GM12878 (cell line): ENCODE measurements around the gene SMC1B. TPM values are rescaled to one million over a fixed set of nuclear protein-coding genes. Genes with fewer than 3 reads are reported as not detected.

Source experiments
- ATAC-seq: fragments of 200-7000 bp; cut with Tn5 transposase; 3 replicates; pipeline ENCODE4 v1.9.1; 2020; ENCODE audit warnings: mild to moderate bottlenecking, moderate library complexity
- BruUV-seq: library from RNA; stranded (reverse); fragments of 400-500 nt; replicated peaks from 2 replicates; lab custom pipeline; 2021; lab: Mats Ljungman, UMichigan
- CTCF ChIA-PET: fragments of 300-600 bp; sonication (Branson Sonifier 250); formaldehyde crosslinking; extraction: SDS; loops from one replicate; lab custom pipeline; 2021; ENCODE audit warnings: inconsistent platforms; lab: Yijun Ruan, JAX
- POLR2A ChIA-PET: fragments of 350-600 bp; formaldehyde crosslinking; extraction: SDS; loops from one replicate; lab custom pipeline; 2021; ENCODE audit warnings: inconsistent platforms; lab: Charles Lee
- RAD21 ChIA-PET: fragments of 300-600 bp; sonication (Branson Sonifier 250); formaldehyde crosslinking; loops from one replicate; lab custom pipeline; 2023; ENCODE audit warnings: antibody characterized with exemption; ENCODE audit not compliant: unreplicated experiment; lab: Charles Lee
- SMC1A ChIA-PET: fragments of 300-600 bp; sonication (Branson Sonifier 250); formaldehyde crosslinking; loops from one replicate; lab custom pipeline; 2023; ENCODE audit not compliant: unreplicated experiment, uncharacterized antibody; lab: Charles Lee
- DNase-seq: peaks from one replicate; pipeline ENCODE4 v3.0.0-alpha.2; 2011; ENCODE audit warnings: low read depth, low spot score
- FAIRE-seq: peaks from 3 replicates; lab custom pipeline; 2011; peaks lifted over from hg19 to GRCh38; lab: Jason Lieb, UNC
- H2AFZ ChIP-seq: 2 replicates; pipeline ENCODE4 v1.6.0; 2011; ENCODE audit warnings: low read depth, low read length, control low read depth; ENCODE audit not compliant: control insufficient read depth
- H3K27ac ChIP-seq: 2 replicates; pipeline ENCODE4 v1.5.1; 2011; ENCODE audit warnings: control low read depth; ENCODE audit not compliant: control insufficient read depth, insufficient read depth
- H3K27me3 ChIP-seq, 2 experiments: replicated peaks in 1 of 2; 2 replicates each; pipeline versions ENCODE4 v1.6.0 to v1.6.1; 2011; ENCODE audit warnings: low read length in 1 of 2; ENCODE audit not compliant: control insufficient read depth in 2 of 2, insufficient read depth in 2 of 2
- H3K36me3 ChIP-seq, 2 experiments: 2 replicates each; pipeline ENCODE4 v1.5.1; 2011; ENCODE audit warnings: low read length in 1 of 2; ENCODE audit not compliant: control insufficient read depth in 2 of 2, insufficient read depth in 2 of 2
- H3K4me1 ChIP-seq: 2 replicates; pipeline ENCODE4 v1.6.1; 2011; ENCODE audit warnings: mild to moderate bottlenecking, low read length, moderate library complexity, mixed read lengths; ENCODE audit not compliant: control insufficient read depth, insufficient read depth
- H3K4me2 ChIP-seq: 2 replicates; pipeline ENCODE4 v1.6.0; 2011; ENCODE audit warnings: control low read depth; ENCODE audit not compliant: control insufficient read depth, insufficient read depth
- H3K4me3 ChIP-seq: fragments of 200-600 bp; sonication (generic); 2 replicates; pipeline ENCODE4 v1.5.1; 2016
- H3K79me2 ChIP-seq: 2 replicates; pipeline ENCODE4 v1.6.0; 2011; ENCODE audit warnings: low read length; ENCODE audit not compliant: control insufficient read depth, insufficient read depth
- H3K9ac ChIP-seq: 2 replicates; pipeline ENCODE4 v1.8.0; 2011; ENCODE audit warnings: low read length, control low read depth, mixed read lengths; ENCODE audit not compliant: control insufficient read depth, insufficient read depth
- H3K9me3 ChIP-seq: replicated peaks from 3 replicates; pipeline ENCODE4 v1.5.1; 2011; ENCODE audit warnings: mild to moderate bottlenecking, low read length; ENCODE audit not compliant: control insufficient read depth, insufficient read depth
- H4K20me1 ChIP-seq: 2 replicates; pipeline ENCODE4 v1.6.0; 2011; ENCODE audit not compliant: control insufficient read depth, insufficient read depth
- HDAC2 ChIP-seq: fragments of 200-600 bp; sonication (generic); IDR thresholded peaks from 2 replicates; pipeline ENCODE4 v1.6.1; 2017
- JUND ChIP-seq: IDR thresholded peaks from 2 replicates; pipeline ENCODE4 v1.6.1; 2012; ENCODE audit warnings: low read depth, mild to moderate bottlenecking, low read length, improper control_type of control experiment, moderate library complexity
- MEF2A ChIP-seq: IDR thresholded peaks from 2 replicates; pipeline ENCODE4 v1.6.1; 2011; ENCODE audit warnings: low read depth, mild to moderate bottlenecking, low read length, moderate library complexity; ENCODE audit not compliant: insufficient read depth
- MEF2B ChIP-seq: fragments of 450-650 bp; IDR thresholded peaks from 2 replicates; pipeline ENCODE4 v1.6.1; 2018; ENCODE audit warnings: mild to moderate bottlenecking, moderate library complexity; ENCODE audit not compliant: partially characterized antibody, poor library complexity, severe bottlenecking
- MYC ChIP-seq: IDR thresholded peaks from 2 replicates; pipeline ENCODE4 v1.6.1; 2011; ENCODE audit warnings: mild to moderate bottlenecking, low read length, moderate library complexity, inconsistent platforms; ENCODE audit not compliant: insufficient read depth, insufficient replicate concordance, insufficient read length, severe bottlenecking
- NBN ChIP-seq: fragments of 450-650 bp; IDR thresholded peaks from 2 replicates; pipeline ENCODE4 v1.6.1; 2016
- NR2F1 ChIP-seq: fragments of 450-650 bp; conservative IDR thresholded peaks from 2 replicates; pipeline ENCODE4 v1.6.1; 2017; ENCODE audit warnings: mild to moderate bottlenecking
- POU2F2 ChIP-seq: IDR thresholded peaks from 3 replicates; pipeline ENCODE4 v1.6.1; 2011; ENCODE audit warnings: low read depth, mild to moderate bottlenecking, low read length, borderline replicate concordance
- RCOR1 ChIP-seq: conservative IDR thresholded peaks from 2 replicates; pipeline ENCODE4 v1.6.1; 2012; ENCODE audit warnings: low read depth, low read length, improper control_type of control experiment
- SMAD1 ChIP-seq: fragments of 450-650 bp; IDR thresholded peaks from 2 replicates; pipeline ENCODE4 v1.6.1; 2018; ENCODE audit warnings: mild to moderate bottlenecking, low read depth; ENCODE audit not compliant: partially characterized antibody
- TAF1 ChIP-seq: IDR thresholded peaks from 2 replicates; pipeline ENCODE4 v1.6.1; 2011; ENCODE audit warnings: mild to moderate bottlenecking, low read depth, low read length, borderline replicate concordance
- ZNF207 ChIP-seq: fragments of 450-650 bp; IDR thresholded peaks from 2 replicates; pipeline ENCODE4 v1.6.1; 2014; ENCODE audit warnings: antibody characterized with exemption, mild to moderate bottlenecking, borderline replicate concordance
- WGBS: methylation state at CpG from one replicate; pipeline ENCODE4 v1.1.6; 2016; ENCODE audit warnings: low lambda C conversion rate; ENCODE audit not compliant: insufficient replicate concordance, insufficient coverage; ENCODE audit errors: missing lambda C conversion rate; 5-methylcytosine and 5-hydroxymethylcytosine counted together
- in situ Hi-C: fragments of 300-500 bp; cut with MboI; formaldehyde crosslinking; loops from 9 replicates; pipeline ENCODE4 v1.14.3; 2018; ENCODE audit warnings: mixed read lengths
- intact Hi-C: fragments of 100-400 bp; cut with micrococcal nuclease; formaldehyde crosslinking; loops from one replicate; pipeline ENCODE4 v1.14.2; 2022; ENCODE audit not compliant: unreplicated experiment
- polyA plus RNA-seq, 11 experiments: library from polyadenylated mRNA; depleted of rRNA in 4 of 11; unstranded in 6 of 11; stranded (reverse) in 5 of 11; fragments of >200 nt; fragmentation: Nextera tagmentation in 4 of 11; fragmentation: Illumina TruSeq in 1 of 11; extraction: Ambion mirVana in 4 of 11; extraction: Trizol in 1 of 11; gene quantifications; 1 replicate in 1 of 11; 2 replicates in 10 of 11; pipeline versions ENCODE4 v1.2.1 to v1.2.3, GENCODE V29; 2011 to 2016; ENCODE audit warnings: inconsistent platforms in 2 of 11, missing spikeins in 2 of 11, low read depth in 1 of 11
- total RNA-seq, 4 experiments: library from RNA; depleted of rRNA in 3 of 4; stranded (reverse); fragments of >200 nt in 3 of 4; fragmentation: Illumina TruSeq in 1 of 4; extraction: Trizol in 1 of 4; gene quantifications; 2 replicates each; pipeline versions ENCODE4 v1.2.1 to v1.2.3, GENCODE V29; 2013 to 2021
- TF ChIP-seq, protein P1 (sequence below): fragments of 450-650 bp; IDR thresholded peaks from 2 replicates; pipeline ENCODE4 v1.6.1; 2017; ENCODE audit warnings: mild to moderate bottlenecking, low read depth, inconsistent platforms; ENCODE audit not compliant: poor library complexity, severe bottlenecking
- TF ChIP-seq, protein P2 (sequence below): IDR thresholded peaks from 2 replicates; pipeline ENCODE4 v1.6.1; 2012; ENCODE audit warnings: low read length, inconsistent platforms

The SMC1B gene
- total and polyA plus RNA-seq, 10 of the 15 experiments (the other 5 are each of a cell fraction or from before 2014, with no cell fraction given): not detected

DNA sequence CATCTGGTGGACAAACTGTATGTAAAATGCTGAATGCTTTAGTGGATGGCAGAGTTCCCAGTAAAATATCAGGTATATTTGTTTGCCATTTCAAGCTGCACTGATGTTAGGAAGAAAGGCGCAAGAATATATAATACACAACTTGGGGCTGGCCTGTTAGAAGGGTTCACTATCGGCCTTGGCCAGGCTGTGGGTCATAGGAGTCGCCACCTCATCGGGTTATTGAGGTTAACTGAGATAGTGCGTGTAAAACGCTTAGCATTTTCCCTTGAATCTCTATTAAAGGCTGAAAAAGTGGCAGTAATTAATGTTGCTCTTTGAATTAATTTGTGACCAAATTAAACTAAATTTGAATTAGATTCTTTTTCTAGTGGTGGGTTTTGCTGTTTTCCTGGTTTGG lies 98.6 kb downstream of the SMC1B start (continued):
- TF ChIP-seq RCOR1 (no peak), POU2F2 (no peak), NBN (no peak), TAF1 (no peak), ZNF207 (no peak)

DNA sequence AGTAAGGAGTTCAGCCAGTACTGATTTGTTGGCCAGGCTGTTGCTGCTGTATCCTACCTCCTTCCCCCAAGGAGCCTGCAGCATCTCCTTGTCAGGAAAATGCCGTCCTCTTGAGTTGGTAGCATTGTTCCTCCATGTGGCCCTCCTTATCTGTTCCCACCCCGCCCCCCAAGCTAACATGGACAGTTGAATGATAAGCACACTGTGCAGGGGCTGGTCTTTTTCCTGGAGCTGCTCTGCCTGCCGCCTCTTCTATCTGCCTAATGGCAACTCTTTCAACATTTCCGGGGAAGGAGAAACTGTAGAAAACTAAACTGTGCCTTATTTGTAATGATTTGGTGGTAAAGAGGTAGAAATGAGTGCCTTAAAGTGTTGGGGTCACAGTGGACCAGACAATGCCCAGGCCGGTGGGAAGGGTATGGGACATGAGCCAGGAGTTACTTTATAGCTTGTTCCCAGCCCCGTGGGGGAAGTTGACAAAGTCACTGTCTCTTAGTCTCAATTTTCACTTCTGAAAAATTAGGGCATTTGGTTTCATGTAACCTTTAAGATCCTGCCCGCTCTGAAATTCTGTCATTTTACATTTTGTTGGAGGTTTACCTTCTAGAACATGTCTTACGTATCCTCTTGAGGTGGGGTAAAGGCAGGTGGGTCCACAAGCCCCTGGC lies 99.2 kb downstream of the SMC1B start:
- peaks cover 31% of the 10 kb centered on the region for H3K4me1 ChIP-seq
- CTCF ChIA-PET: no interaction called here

More for the DNA sequence above, 99.2 kb downstream of the SMC1B start:
- H3K79me2 ChIP-seq: peaks cover 17% of the 10 kb centered on the region
- ATAC-seq (no peak), FAIRE-seq (no peak), DNase-seq (no peak)
- H3K27ac ChIP-seq: no peak overlapping the region
- no peaks in the 10 kb centered on the region for H3K27me3 ChIP-seq
- H3K9me3 ChIP-seq: no peaks in the 10 kb centered on the region
- in situ Hi-C loops (no loop called here), intact Hi-C loops (no loop called here)
- POLR2A ChIA-PET: no interaction called here
- H2AFZ ChIP-seq: no peak overlapping the region
- RAD21 ChIA-PET: no interaction called here
- no TSS peak for BruUV-seq
- H3K4me2 ChIP-seq: no peak overlapping the region; the same call in 1 of the 2 replicates
- WGBS: 82% methylated on average over 8 of the region's 8 CpGs
- no peak overlapping the region for H3K9ac ChIP-seq
- H3K36me3 ChIP-seq: no peaks in the 10 kb centered on the region
- H4K20me1 ChIP-seq: peaks cover 3% of the 10 kb centered on the region; the same call in 1 of the 2 replicates
- TF ChIP-seq NR2F1 (no peak), JUND (no peak), MEF2B (no peak), HDAC2 (no peak), SMAD1 (no peak), MEF2A (no peak), MYC (no peak)
- TF ChIP-seq, protein P1, sequence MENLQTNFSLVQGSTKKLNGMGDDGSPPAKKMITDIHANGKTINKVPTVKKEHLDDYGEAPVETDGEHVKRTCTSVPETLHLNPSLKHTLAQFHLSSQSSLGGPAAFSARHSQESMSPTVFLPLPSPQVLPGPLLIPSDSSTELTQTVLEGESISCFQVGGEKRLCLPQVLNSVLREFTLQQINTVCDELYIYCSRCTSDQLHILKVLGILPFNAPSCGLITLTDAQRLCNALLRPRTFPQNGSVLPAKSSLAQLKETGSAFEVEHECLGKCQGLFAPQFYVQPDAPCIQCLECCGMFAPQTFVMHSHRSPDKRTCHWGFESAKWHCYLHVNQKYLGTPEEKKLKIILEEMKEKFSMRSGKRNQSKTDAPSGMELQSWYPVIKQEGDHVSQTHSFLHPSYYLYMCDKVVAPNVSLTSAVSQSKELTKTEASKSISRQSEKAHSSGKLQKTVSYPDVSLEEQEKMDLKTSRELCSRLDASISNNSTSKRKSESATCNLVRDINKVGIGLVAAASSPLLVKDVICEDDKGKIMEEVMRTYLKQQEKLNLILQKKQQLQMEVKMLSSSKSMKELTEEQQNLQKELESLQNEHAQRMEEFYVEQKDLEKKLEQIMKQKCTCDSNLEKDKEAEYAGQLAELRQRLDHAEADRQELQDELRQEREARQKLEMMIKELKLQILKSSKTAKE: no peak
- TF ChIP-seq, protein P2, sequence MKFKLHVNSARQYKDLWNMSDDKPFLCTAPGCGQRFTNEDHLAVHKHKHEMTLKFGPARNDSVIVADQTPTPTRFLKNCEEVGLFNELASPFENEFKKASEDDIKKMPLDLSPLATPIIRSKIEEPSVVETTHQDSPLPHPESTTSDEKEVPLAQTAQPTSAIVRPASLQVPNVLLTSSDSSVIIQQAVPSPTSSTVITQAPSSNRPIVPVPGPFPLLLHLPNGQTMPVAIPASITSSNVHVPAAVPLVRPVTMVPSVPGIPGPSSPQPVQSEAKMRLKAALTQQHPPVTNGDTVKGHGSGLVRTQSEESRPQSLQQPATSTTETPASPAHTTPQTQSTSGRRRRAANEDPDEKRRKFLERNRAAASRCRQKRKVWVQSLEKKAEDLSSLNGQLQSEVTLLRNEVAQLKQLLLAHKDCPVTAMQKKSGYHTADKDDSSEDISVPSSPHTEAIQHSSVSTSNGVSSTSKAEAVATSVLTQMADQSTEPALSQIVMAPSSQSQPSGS: no peak
- SMC1A ChIA-PET: interaction anchor here (0.7 kb wide), 1 partner anchor 42 kb away, joined by 3 read pairs; no protein-coding TSS in a partner anchor
- no peak overlapping the region for H3K4me3 ChIP-seq
